Measurements from ENCODE around the gene SLC16A1. TPM values are rescaled to one million over a fixed set of nuclear protein-coding genes. Genes with fewer than 3 reads are reported as not detected.

SLC16A1 gene
- total and polyA plus RNA-seq, 2 experiments from 2014 or later, result 231 to 593 TPM

DNA sequence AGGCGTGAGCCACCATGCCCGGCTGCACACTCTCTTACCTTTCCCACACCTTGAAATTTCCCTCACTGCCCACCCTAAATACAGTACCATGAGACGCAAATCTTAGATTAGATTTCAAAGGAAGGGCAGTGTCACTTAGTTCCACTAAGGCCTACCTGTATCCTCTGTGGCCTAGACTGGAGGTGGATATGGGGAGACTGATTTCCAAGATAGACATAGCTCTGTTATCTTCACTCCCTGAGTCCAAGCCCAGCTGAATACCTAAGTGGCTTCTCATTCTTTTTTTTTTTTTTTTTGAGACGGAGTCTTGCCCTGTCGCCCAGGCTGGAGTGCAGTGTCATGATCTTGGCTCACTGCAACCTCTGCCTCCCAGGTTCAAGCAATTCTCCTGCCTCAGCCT, 89.0 kb downstream of the SLC16A1 start:
- Histone ChIP-seq H3K4me2 (no peak overlapping the region), H3K4me1 (ENCODE audit: insufficient read depth) (0 out of 2 replicates have a peak, but pooled peaks cover 6% of the 10 kb centered on the region), H3K27ac (ENCODE audit: low read depth) (peak overlapping the region; percentile 22; the same call in 1 of the 2 replicates), H3K4me3 (no peak overlapping the region), H4K20me1 (replicated peaks; ENCODE audit: insufficient read depth) (no peaks in the 10 kb centered on the region), H2AFZ (no peak overlapping the region), H3K36me3 (ENCODE audit: insufficient read depth) (no peaks in the 10 kb centered on the region), H3K9me2 (ENCODE audit: insufficient read depth) (peaks cover 11% of the 10 kb centered on the region; the same call in 1 of the 2 replicates), H3F3A (replicated peaks; ENCODE audit: low read depth) (no peaks in the 10 kb centered on the region), H3K79me2 (replicated peaks; ENCODE audit: insufficient read depth) (no peaks in the 10 kb centered on the region), H3K27me3 (ENCODE audit: insufficient read depth) (no peaks in the 10 kb centered on the region)
- no peak overlapping the region for H3K4me3 Mint-ChIP-seq
- H3K36me3 Mint-ChIP-seq (ENCODE audit: low read depth), result no peaks in the 10 kb centered on the region
- no peak for ATAC-seq
- H3K4me1 Mint-ChIP-seq, result peaks cover 15% of the 10 kb centered on the region; the same call in 2 of the 3 replicates
- H3K27me3 Mint-ChIP-seq (ENCODE audit: insufficient read depth, low read depth, poor library complexity), result peaks cover 4% of the 10 kb centered on the region
- H3K9me3 Mint-ChIP-seq, result no peaks in the 10 kb centered on the region
- no peak overlapping the region for H3K27ac Mint-ChIP-seq
- TF ChIP-seq JUNB (IDR thresholded peaks at IDR 0.05; ENCODE audit: unreplicated experiment) (no peak), REST (IDR thresholded peaks at IDR 0.05; ENCODE audit: unreplicated experiment) (no peak), ETS1 (IDR thresholded peaks at IDR 0.05) (no peak), CREB1 (CRISPR knock-in tag; IDR thresholded peaks at IDR 0.05; ENCODE audit: low read depth) (no peak), EZH2 (IDR thresholded peaks at IDR 0.05; ENCODE audit: low read depth, unreplicated experiment) (no peak), STAT1 (IDR thresholded peaks at IDR 0.05; ENCODE audit: unreplicated experiment) (no peak), ZNF331 (CRISPR knock-in tag; IDR thresholded peaks at IDR 0.05; ENCODE audit: low read depth) (no peak), NANOG (IDR thresholded peaks at IDR 0.05; ENCODE audit: borderline replicate concordance) (no peak), EZH2phosphoT487 (IDR thresholded peaks at IDR 0.05; ENCODE audit: unreplicated experiment) (no peak), POLR2AphosphoS5 (IDR thresholded peaks at IDR 0.05; ENCODE audit: low read depth) (no peak), ZNF114 (CRISPR knock-in tag; IDR thresholded peaks at IDR 0.05) (no peak)
- TF ChIP-seq, protein P1, sequence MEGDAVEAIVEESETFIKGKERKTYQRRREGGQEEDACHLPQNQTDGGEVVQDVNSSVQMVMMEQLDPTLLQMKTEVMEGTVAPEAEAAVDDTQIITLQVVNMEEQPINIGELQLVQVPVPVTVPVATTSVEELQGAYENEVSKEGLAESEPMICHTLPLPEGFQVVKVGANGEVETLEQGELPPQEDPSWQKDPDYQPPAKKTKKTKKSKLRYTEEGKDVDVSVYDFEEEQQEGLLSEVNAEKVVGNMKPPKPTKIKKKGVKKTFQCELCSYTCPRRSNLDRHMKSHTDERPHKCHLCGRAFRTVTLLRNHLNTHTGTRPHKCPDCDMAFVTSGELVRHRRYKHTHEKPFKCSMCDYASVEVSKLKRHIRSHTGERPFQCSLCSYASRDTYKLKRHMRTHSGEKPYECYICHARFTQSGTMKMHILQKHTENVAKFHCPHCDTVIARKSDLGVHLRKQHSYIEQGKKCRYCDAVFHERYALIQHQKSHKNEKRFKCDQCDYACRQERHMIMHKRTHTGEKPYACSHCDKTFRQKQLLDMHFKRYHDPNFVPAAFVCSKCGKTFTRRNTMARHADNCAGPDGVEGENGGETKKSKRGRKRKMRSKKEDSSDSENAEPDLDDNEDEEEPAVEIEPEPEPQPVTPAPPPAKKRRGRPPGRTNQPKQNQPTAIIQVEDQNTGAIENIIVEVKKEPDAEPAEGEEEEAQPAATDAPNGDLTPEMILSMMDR (conservative IDR thresholded peaks at IDR 0.05; ENCODE audit: low read depth in 2 of 2), result no peak
- TF ChIP-seq, protein P2, sequence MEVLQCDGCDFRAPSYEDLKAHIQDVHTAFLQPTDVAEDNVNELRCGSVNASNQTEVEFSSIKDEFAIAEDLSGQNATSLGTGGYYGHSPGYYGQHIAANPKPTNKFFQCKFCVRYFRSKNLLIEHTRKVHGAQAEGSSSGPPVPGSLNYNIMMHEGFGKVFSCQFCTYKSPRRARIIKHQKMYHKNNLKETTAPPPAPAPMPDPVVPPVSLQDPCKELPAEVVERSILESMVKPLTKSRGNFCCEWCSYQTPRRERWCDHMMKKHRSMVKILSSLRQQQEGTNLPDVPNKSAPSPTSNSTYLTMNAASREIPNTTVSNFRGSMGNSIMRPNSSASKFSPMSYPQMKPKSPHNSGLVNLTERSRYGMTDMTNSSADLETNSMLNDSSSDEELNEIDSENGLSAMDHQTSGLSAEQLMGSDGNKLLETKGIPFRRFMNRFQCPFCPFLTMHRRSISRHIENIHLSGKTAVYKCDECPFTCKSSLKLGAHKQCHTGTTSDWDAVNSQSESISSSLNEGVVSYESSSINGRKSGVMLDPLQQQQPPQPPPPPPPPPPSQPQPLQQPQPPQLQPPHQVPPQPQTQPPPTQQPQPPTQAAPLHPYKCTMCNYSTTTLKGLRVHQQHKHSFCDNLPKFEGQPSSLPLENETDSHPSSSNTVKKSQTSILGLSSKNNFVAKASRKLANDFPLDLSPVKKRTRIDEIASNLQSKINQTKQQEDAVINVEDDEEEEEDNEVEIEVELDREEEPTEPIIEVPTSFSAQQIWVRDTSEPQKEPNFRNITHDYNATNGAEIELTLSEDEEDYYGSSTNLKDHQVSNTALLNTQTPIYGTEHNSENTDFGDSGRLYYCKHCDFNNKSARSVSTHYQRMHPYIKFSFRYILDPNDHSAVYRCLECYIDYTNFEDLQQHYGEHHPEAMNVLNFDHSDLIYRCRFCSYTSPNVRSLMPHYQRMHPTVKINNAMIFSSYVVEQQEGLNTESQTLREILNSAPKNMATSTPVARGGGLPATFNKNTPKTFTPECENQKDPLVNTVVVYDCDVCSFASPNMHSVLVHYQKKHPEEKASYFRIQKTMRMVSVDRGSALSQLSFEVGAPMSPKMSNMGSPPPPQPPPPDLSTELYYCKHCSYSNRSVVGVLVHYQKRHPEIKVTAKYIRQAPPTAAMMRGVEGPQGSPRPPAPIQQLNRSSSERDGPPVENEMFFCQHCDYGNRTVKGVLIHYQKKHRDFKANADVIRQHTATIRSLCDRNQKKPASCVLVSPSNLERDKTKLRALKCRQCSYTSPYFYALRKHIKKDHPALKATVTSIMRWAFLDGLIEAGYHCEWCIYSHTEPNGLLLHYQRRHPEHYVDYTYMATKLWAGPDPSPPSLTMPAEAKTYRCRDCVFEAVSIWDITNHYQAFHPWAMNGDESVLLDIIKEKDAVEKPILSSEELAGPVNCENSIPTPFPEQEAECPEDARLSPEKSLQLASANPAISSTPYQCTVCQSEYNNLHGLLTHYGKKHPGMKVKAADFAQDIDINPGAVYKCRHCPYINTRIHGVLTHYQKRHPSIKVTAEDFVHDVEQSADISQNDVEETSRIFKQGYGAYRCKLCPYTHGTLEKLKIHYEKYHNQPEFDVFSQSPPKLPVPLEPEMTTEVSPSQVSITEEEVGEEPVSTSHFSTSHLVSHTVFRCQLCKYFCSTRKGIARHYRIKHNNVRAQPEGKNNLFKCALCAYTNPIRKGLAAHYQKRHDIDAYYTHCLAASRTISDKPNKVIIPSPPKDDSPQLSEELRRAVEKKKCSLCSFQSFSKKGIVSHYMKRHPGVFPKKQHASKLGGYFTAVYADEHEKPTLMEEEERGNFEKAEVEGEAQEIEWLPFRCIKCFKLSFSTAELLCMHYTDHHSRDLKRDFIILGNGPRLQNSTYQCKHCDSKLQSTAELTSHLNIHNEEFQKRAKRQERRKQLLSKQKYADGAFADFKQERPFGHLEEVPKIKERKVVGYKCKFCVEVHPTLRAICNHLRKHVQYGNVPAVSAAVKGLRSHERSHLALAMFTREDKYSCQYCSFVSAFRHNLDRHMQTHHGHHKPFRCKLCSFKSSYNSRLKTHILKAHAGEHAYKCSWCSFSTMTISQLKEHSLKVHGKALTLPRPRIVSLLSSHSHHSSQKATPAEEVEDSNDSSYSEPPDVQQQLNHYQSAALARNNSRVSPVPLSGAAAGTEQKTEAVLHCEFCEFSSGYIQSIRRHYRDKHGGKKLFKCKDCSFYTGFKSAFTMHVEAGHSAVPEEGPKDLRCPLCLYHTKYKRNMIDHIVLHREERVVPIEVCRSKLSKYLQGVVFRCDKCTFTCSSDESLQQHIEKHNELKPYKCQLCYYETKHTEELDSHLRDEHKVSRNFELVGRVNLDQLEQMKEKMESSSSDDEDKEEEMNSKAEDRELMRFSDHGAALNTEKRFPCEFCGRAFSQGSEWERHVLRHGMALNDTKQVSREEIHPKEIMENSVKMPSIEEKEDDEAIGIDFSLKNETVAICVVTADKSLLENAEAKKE (CRISPR knock-in tag; IDR thresholded peaks at IDR 0.05), result no peak
- DNase-seq (ENCODE audit: low spot score), result no peak

All from GM23338 (cell line).